ENCODE results near the gene ZNF292.
"Not testable (repeated sequence)": the region's sequence is repeated elsewhere in the genome, so short reads cannot be mapped to it uniquely, and the experiment has no call there.

Gene ZNF292

GRCh38 chr6:87154993-87155841, at the start of gene ZNF292:
Gene ZNF292 (plus strand): TSS chr6:87155565. CDS start chr6:87155592, 27 bp downstream.
- DNase-seq, result peak; percentile 97

GRCh38 chr6:87105823-87106222, 49.5 kb upstream of the ZNF292 start:
- DNase-seq, result no peak

- no peak for DNase-seq
Measured at GRCh38 chr6:87110636-87111035, 44.7 kb upstream of the ZNF292 start.

- no peak for DNase-seq
Measured at GRCh38 chr6:87115402-87116135, 39.8 kb upstream of the ZNF292 start.

- no peak for DNase-seq
Measured at GRCh38 chr6:87116922-87117321, 38.4 kb upstream of the ZNF292 start.

- no peak for DNase-seq
Measured at GRCh38 chr6:87118054-87118453, 37.3 kb upstream of the ZNF292 start.

GRCh38 chr6:87122477-87122876, 32.9 kb upstream of the ZNF292 start:
- DNase-seq, result no peak

GRCh38 chr6:87124074-87124473, 31.3 kb upstream of the ZNF292 start:
- no peak for DNase-seq

- DNase-seq, result no peak
Measured at GRCh38 chr6:87126501-87126900, 28.9 kb upstream of the ZNF292 start.

GRCh38 chr6:87127737-87128136, 27.6 kb upstream of the ZNF292 start:
- no peak for DNase-seq

GRCh38 chr6:87136963-87137362, 18.4 kb upstream of the ZNF292 start:
- no peak for DNase-seq

- no peak for DNase-seq
Measured at GRCh38 chr6:87139236-87139635, 16.1 kb upstream of the ZNF292 start.

- not testable (repeated sequence) for DNase-seq
Measured at GRCh38 chr6:87139927-87140326, 15.4 kb upstream of the ZNF292 start.

- DNase-seq, result no peak
Measured at GRCh38 chr6:87146363-87146762, 9.0 kb upstream of the ZNF292 start.

GRCh38 chr6:87150406-87150805, 5.0 kb upstream of the ZNF292 start:
- no peak for DNase-seq

GRCh38 chr6:87151471-87151780, 3.9 kb upstream of the ZNF292 start:
- no peak for DNase-seq

- DNase-seq, result peak; percentile 92
Measured at GRCh38 chr6:87151781-87152525, 3.4 kb upstream of the ZNF292 start.

- no peak for DNase-seq
Measured at GRCh38 chr6:87152526-87152955, 2.8 kb upstream of the ZNF292 start.

- no peak for DNase-seq
Measured at GRCh38 chr6:87154641-87154992, 748 bp upstream of the ZNF292 start.

- peak; percentile 78 for DNase-seq
Measured at GRCh38 chr6:87155842-87156815, 764 bp downstream of the ZNF292 start.

- not testable (repeated sequence) for DNase-seq
Measured at GRCh38 chr6:87157596-87157995, 2.2 kb downstream of the ZNF292 start.

GRCh38 chr6:87161299-87161698, 5.9 kb downstream of the ZNF292 start:
- no peak for DNase-seq
